NOMO-1 treated with dmso at 0.1 percent for 144 hours (cell line): ENCODE results near the gene SLC41A2.

Experiments used
- DNase-seq: peaks from one replicate; lab custom pipeline; 2025; ENCODE audit not compliant: unreplicated experiment; lab: John Stamatoyannopoulos, UW

The SLC41A2 gene

DNA sequence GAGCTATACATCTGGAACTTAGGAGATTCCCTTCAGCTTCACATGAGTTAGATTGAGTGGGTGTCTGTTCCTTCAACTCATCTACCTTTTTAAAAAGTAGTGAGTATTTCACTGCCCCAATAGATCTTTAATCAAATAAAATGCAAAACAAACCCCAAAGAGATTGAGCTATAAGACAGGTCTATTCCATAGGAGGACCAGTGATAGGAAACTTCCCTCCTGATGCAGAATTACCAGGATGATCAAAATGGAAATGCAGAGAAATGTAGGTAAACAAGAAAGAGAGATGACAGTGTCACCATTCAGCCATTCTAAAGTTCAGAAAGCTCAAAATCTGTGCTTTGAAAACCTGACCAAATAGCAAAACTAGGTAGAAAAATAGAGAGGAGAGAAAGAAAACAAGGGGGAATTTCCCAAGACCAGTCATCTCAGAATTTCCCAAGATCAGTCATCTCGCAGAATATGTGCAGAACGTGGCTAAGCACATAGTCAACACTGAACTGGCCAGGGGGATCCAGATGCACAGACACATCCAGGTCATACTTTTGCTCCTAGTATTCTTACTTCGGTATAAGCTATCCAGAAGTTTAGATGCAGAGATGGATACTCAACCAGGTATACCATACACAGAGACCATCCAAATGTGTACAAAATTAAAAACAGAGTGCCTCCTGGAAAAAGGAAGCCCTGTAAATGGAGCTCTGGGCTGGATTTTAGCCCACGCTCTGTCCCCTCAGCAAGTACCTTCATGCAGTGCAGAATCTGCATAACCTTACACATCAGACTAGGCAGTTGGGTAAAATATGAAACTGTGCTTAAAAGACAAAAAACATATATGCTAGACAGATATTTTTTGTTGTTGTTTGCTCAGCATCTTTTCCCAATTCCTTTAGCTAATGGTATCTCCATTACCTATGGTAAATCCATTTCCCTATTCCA lies 27.4 kb downstream of the SLC41A2 start:
- no peak for DNase-seq

DNA sequence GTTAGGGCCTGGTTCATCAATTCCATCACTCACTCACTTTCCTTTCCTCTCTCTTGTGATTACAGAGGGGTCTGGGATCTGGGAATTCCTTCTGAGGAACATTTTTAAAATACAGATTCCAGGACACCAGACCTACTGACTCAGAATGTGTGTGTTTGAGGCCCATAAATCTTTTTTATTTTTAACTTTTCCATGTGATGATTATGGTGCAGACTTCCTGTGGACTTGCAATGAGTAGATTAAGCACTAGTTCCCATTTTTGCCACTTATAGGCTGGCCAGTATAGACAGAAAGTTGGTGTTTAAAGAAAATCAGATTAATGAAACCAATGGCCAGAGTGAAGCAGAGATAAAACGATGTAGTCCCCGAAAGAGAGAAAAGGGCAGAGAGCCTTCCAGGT lies 28.1 kb downstream of the SLC41A2 start:
- no peak for DNase-seq

- DNase-seq, result no peak
Measured at GRCh38 chr12:104929368-104929767, 28.7 kb downstream of the SLC41A2 start.

GRCh38 chr12:104928036-104928745 lies 29.9 kb downstream of the SLC41A2 start:
- no peak for DNase-seq

DNA sequence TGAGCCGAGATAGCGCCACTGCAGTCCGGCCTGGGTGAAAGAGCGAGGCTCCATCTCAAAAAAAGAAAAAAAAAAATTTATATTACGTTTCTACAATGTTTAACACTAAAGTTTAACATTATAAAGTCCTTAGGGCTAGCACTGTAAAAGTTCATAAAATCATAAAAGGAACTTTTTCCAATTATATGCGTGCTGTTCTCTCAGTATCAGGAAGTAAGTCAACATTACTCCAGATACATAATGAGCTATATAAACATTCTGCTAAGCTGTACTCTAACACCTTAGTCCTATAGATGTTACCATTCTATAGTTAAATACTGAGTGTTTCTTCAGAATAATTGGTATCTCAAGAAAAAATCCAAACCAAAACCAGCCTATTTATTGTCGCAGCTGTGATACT lies 32.6 kb downstream of the SLC41A2 start:
- DNase-seq, result no peak

- DNase-seq, result no peak
Measured at GRCh38 chr12:104921340-104921739, 36.8 kb downstream of the SLC41A2 start.

DNA sequence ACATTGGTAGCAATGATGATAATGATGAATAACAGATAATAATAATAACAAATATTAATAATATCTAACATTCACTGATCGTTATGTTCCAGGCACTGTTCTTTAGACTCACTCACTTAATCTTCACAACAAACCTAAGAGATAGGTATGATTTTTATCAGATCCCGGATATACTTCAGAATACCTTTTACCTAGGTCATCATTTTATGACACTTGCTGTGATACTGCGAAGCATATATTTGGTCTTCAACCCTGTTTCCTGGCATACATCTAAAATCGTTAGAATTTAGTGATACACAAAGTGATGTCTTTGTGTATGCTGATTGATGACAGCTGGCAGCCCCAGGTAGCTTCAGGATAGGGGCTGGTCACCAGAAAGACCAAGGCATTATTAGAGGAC lies 46.1 kb downstream of the SLC41A2 start:
- DNase-seq, result no peak

DNA sequence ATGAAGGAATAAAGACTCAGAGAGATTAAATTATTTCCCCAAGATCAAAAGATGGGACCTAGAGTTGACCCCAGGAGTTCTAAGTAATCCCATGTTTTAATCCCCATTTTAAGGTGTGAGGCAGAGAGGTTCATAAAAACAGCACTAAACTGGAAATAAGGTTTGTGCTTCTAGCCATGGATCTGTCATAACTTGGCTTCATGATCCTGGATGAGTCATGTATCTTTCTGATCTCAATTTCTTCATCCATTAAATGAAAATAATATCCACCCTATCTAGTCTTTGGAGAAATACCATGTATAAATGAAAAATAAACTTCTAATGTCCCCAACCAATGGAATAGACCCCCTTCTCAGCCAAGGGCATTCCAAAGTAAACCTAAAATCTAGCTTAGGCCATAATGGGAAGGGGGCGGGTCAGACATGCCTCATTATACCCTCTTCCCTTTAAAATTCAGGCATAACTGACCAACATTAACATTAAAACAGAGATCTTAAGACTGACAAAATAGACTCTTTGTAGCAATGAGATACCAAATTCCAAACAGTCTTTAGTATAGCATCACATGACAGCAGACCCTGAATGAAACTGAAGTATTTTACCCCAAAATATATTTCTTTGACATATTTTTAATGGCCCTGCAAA lies 47.8 kb downstream of the SLC41A2 start:
- DNase-seq, result no peak

GRCh38 chr12:104909761-104910160 lies 48.3 kb downstream of the SLC41A2 start:
- no peak for DNase-seq
